Peyer's patch (tissue), 4 donors: ENCODE results near the gene E4F1.

ENCODE experiments used
- POLR2A ChIP-seq, 2 donors: fragments of 450-650 bp; IDR thresholded peaks; one replicate each; pipeline ENCODE4 v1.5.1; 2017; ENCODE audit warnings: antibody characterized with exemption in 2 of 2, mild to moderate bottlenecking in 2 of 2, moderate library complexity in 2 of 2
- TF ChIP-seq, protein P1 (sequence below), 6 experiments: fragments of 450-650 bp in 4 of 6; fragments of 200-600 bp in 2 of 6; sonication (generic) in 1 of 6; IDR thresholded peaks; one replicate each; pipeline ENCODE4 v1.5.1; 2017 to 2019; ENCODE audit warnings: antibody characterized with exemption in 6 of 6, mild to moderate bottlenecking in 3 of 6, moderate library complexity in 1 of 6

DNA sequence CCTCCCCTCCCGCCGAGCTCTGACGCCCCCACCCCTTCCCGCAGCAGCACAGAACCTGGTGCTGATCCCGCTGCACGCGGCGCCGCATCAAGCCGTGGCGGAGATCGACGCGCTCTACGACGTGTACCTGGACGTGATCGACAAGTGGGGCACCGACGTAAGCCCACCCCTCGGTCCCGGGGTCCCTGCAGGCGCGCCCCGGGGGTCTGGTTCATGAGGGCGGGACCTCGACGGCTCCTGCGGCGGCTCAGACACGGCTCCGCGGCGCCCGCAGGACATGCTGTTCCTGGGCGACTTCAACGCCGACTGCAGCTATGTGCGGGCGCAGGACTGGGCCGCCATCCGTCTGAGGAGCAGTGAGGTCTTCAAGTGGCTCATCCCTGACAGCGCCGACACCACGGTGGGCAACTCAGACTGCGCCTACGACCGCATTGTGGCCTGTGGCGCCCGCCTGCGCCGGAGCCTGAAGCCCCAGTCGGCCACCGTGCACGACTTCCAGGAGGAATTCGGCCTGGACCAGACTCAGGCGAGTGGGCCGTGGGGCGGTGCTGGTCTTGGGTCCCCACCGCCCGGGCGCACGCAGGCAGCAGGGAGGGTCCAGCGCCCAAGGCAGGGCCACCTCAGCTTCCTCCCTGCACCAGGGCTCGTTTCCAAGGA lies 14.2 kb downstream of the E4F1 start:
- TF ChIP-seq, protein P1, sequence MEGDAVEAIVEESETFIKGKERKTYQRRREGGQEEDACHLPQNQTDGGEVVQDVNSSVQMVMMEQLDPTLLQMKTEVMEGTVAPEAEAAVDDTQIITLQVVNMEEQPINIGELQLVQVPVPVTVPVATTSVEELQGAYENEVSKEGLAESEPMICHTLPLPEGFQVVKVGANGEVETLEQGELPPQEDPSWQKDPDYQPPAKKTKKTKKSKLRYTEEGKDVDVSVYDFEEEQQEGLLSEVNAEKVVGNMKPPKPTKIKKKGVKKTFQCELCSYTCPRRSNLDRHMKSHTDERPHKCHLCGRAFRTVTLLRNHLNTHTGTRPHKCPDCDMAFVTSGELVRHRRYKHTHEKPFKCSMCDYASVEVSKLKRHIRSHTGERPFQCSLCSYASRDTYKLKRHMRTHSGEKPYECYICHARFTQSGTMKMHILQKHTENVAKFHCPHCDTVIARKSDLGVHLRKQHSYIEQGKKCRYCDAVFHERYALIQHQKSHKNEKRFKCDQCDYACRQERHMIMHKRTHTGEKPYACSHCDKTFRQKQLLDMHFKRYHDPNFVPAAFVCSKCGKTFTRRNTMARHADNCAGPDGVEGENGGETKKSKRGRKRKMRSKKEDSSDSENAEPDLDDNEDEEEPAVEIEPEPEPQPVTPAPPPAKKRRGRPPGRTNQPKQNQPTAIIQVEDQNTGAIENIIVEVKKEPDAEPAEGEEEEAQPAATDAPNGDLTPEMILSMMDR (IDR thresholded peaks at IDR 0.05): no peak
- no peak for TF ChIP-seq POLR2A (IDR thresholded peaks at IDR 0.05)
